D721Med (cell line): ENCODE results near the gene YIF1B.

Source experiments
- DNase-seq: peaks from one replicate; pipeline ENCODE4 v3.0.0; 2011; ENCODE audit warnings: low spot score; ENCODE audit not compliant: insufficient read length
- FAIRE-seq: peaks from 2 replicates; lab custom pipeline; 2011; peaks lifted over from hg19 to GRCh38; lab: Jason Lieb, UNC
- TF ChIP-seq, protein P1 (sequence below): IDR thresholded peaks from 2 replicates; pipeline ENCODE4 v1.5.1; 2012; ENCODE audit warnings: mild to moderate bottlenecking, control low read depth; ENCODE audit not compliant: insufficient read depth; ENCODE audit errors: missing control alignments

Gene YIF1B

DNA sequence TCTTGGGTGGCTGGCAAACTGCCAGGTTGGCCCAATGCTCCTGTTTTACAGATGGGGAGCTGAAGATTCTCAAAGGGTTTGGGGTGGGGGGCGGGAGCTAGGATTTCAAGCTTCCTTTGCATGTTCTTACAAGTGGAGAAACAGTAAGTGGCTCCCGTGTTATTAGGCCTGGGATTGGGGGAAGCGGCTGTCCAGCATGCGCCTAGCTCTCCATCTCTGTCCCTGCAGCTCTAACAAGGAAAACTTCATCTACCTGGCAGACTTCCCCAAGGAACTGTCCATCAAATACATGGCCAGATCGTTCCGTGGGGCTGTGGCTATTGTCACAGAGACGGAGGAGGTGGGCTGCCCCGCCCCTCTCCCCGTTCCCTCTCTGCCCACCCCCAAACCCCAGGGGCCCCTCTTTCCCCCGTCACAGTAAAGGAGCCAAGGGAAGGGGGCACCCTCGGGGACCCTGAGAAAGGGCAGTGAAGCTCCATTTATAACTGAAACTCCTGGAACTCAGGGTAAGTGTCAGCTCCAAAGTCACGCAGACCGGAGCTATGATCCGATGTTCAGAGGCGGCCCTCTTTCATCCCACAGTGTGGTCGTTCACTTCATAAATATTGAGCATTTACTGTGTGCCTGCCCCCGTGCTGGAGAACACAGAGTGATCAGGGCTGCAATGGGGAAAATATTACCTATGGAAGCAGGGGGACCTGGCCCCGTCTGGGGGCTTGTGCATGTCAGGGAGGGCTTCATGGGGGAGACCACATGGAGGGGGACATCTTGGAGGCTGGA lies 43.7 kb upstream of the YIF1B start:
- TF ChIP-seq, protein P1, sequence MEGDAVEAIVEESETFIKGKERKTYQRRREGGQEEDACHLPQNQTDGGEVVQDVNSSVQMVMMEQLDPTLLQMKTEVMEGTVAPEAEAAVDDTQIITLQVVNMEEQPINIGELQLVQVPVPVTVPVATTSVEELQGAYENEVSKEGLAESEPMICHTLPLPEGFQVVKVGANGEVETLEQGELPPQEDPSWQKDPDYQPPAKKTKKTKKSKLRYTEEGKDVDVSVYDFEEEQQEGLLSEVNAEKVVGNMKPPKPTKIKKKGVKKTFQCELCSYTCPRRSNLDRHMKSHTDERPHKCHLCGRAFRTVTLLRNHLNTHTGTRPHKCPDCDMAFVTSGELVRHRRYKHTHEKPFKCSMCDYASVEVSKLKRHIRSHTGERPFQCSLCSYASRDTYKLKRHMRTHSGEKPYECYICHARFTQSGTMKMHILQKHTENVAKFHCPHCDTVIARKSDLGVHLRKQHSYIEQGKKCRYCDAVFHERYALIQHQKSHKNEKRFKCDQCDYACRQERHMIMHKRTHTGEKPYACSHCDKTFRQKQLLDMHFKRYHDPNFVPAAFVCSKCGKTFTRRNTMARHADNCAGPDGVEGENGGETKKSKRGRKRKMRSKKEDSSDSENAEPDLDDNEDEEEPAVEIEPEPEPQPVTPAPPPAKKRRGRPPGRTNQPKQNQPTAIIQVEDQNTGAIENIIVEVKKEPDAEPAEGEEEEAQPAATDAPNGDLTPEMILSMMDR: no peak
- no peak for DNase-seq
- no peak for FAIRE-seq

DNA sequence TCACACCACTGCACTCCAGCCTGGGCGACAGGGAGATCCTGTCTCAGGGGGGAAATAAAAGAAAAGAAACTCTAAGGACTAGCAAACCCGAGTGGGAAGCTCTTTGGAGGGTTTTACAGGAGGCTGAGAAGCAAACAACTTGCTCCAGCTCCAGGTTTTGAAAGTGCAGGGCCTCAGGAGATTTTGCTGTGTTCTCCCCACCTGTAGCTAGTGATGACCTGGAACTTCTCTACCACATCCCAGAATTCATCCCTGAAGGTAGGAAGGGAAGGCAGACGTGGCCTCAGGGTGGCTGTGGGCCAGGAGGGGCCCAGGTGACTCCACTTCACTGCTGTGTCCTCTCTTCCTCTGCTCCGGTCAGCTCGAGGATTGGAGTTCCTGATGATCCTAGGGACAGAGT lies 42.3 kb upstream of the YIF1B start:
- TF ChIP-seq, protein P1: no peak
- DNase-seq (no peak), FAIRE-seq (no peak)

DNA sequence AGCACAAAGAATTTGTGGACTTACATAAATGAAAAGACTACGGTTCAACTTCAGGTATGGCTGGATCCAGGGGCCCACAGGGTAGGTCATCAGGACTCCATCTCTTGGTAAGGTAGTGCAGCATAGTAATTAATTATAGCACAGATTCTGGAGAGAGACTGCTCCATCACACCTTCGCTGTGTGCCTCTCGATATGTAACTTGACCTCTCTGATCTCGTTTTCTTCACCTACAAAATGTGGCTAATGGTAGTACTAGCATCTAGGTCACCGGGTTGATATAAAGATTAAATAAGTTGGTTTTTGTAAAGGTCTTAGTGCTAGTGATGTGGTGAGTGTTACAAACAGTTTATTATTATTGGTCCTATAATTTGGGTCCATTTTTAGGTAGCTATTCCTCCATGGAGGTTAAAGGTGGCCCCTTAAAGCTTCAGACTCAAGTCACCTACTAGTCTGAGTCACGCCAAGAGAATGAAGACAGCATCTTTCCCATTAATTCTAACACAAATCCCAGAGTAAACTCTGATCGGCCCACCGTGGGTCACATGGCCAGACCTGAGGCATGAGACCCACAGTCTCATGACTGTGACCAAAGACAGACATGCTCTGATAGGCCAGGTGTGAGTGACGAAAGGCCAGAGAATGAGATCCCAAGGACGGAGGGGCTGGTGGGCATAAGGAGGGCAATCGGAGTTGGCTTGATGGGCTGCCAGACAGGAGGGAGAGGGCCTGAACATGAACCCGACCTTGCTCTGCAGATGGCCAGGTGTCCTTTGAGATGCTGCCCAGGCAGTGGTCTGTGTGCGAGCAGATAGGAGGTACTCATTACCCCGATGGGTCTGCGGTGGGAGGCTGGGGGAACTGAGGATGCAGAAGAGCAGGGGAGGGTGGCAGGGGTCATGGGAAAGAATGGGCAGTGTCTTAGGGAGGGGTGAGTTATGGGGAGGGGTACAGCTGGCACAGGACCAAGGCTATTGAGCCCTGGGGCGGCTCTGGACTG lies 40.3 kb upstream of the YIF1B start:
- FAIRE-seq (no peak), DNase-seq (no peak)
- TF ChIP-seq, protein P1: no peak

DNA sequence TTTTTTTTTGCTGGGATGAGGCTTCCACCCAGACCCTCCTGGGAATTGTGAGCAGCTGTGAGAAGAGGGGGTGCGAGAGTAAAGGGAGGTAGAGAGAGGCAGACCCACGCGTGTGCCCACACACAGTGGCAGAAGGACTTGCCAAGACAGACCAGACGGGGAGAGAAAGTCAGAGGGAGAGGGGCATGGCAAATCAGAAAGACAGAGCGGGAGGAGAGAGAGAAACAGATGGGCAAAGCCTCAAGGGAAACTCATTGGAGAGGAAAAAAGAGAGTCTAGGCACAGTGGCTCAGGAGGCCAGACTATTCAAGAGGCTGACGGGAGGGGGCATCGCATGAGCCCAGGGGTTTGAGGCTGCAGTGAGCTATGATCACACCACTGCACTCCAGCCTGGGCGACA lies 36.9 kb upstream of the YIF1B start:
- no peak for DNase-seq
- TF ChIP-seq, protein P1: no peak
- FAIRE-seq: no peak

DNA sequence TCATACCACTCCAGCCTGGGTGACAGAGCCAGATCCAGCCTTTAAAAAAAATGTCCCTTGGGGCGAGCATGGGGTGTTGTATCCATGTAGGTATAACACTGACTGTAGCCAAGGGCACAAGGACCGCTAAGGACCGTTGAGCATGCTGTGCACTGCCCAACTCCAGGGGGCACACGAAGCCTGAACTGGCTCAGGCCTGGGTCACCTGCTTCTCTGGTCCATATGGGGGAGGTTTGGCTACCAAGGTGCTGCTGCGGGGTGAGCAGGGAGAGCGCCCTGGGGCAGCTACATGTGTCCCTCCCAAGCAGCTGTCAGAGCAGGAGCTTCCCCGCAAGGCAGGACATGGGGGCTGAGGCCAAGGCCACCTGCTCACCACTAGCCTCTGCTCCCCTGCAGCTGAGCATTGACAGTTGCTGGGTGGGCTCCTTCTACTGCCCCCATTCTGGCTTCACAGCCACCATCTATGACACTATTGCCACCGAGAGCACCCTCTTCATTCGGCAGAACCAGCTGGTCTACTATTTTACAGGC lies 36.2 kb upstream of the YIF1B start:
- FAIRE-seq (no peak), DNase-seq (no peak)
- TF ChIP-seq, protein P1: no peak

DNA sequence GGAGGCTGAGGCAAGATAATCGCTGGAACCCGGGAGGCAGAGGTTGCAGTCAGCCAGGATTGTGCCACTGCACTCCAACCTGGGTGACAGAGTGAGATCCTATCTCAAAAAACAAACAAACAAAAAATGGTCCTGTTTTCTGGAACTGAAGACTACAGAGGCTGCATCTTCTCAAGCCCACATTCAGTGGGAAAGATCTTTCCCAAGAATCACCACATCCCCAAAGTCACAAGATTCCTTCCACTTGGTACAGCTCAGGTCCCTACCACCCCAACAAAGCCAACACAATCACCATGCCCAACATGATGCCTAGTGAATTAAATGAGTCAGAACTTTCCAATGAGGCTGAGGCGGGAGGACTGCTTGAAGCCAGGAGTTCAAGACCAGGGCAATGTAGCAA lies 35.1 kb upstream of the YIF1B start:
- DNase-seq (no peak), FAIRE-seq (no peak)
- TF ChIP-seq, protein P1: no peak
